ENCODE results near the gene LRIG1. TPM values are rescaled to one million over a fixed set of nuclear protein-coding genes. Genes with fewer than 3 reads are reported as not detected.

Gene LRIG1
- total and polyA plus RNA-seq, 2 of the 8 experiments (the other 6 are each of a cell fraction or from before 2014, with no cell fraction given), result 78.1 to 88.7 TPM

GRCh38 chr3:66496746-66497145, 4.1 kb downstream of the LRIG1 start (continued):
- TF ChIP-seq CHD7 (IDR thresholded peaks at IDR 0.05; ENCODE audit: insufficient replicate concordance, low read length) (peak; percentile 83), KDM4A (IDR thresholded peaks at IDR 0.05; ENCODE audit: low read depth, low read length, severe bottlenecking) (no peak), CEBPB (IDR thresholded peaks at IDR 0.05; ENCODE audit: low read depth, low read length) (no peak), SIX5 (IDR thresholded peaks at IDR 0.05; ENCODE audit: low read depth, low read length) (no peak), SUZ12 (IDR thresholded peaks at IDR 0.05; ENCODE audit: low read length) (no peak), RFX5 (IDR thresholded peaks at IDR 0.05; ENCODE audit: borderline replicate concordance, low read depth, low read length) (no peak)
